Renal pelvis (tissue), 12 donors: ENCODE results near the gene TRIM22. TPM values are rescaled to one million over a fixed set of nuclear protein-coding genes. Genes with fewer than 3 reads are reported as not detected.
"Not testable (repeated sequence)": the region's sequence is repeated elsewhere in the genome, so short reads cannot be mapped to it uniquely, and the experiment has no call there.

Source experiments
- DNase-seq: peaks from one replicate; pipeline ENCODE4 v3.0.0-alpha.2; 2013
- long read RNA-seq, 16 experiments: transcript quantifications; one replicate each; lab custom pipeline, GENCODE V29; 2026
- polyA plus RNA-seq, 3 donors: library from polyadenylated mRNA; unstranded; fragments of 120-200 nt; gene quantifications; one replicate each; pipeline ENCODE4 v1.2.1, GENCODE V29; 2013; ENCODE audit not compliant: insufficient read length in 3 of 3

The TRIM22 gene
- polyA plus RNA-seq, result 10 to 100 TPM in 1 of 3 donors, 1 to 10 TPM in 2; 5.3 to 10.8 (median 7.7) TPM
- long read RNA-seq, donor 1, partial matches to known transcripts, result 0 of 1 reads
- long read RNA-seq, donor 1, other reads (novel, unspliced or antisense), result 0 of 1 reads
- long read RNA-seq, donor 2, partial matches to known transcripts, result 0 of 1 reads
- long read RNA-seq, donor 2, other reads (novel, unspliced or antisense), result 0 of 1 reads
- long read RNA-seq, donor 3, partial matches to known transcripts, result 0 of 2 reads
- long read RNA-seq, donor 3, other reads (novel, unspliced or antisense), result 0 of 2 reads
- long read RNA-seq, donor 4, result 0 reads
- long read RNA-seq, donor 5, partial matches to known transcripts, result 0 of 1 reads
- long read RNA-seq, donor 5, other reads (novel, unspliced or antisense), result 0 of 1 reads
- long read RNA-seq, donor 6, result 0 reads
- long read RNA-seq, donor 7, partial matches to known transcripts, result 0 of 1 reads
- long read RNA-seq, donor 7, other reads (novel, unspliced or antisense), result 0 of 1 reads
- long read RNA-seq, donor 8, partial matches to known transcripts, result 0 of 2 reads
- long read RNA-seq, donor 8, other reads (novel, unspliced or antisense), result 0 of 2 reads
- long read RNA-seq, donor 9, partial matches to known transcripts, result 0 of 2 reads
- long read RNA-seq, donor 9, other reads (novel, unspliced or antisense), result 0 of 2 reads
- long read RNA-seq, donor 10, partial matches to known transcripts, result 0 of 2 reads
- long read RNA-seq, donor 10, other reads (novel, unspliced or antisense), result 0 of 2 reads
- long read RNA-seq, donor 11, result 0 reads
- long read RNA-seq, donor 12, partial matches to known transcripts, result 0 of 1 reads
- long read RNA-seq, donor 12, other reads (novel, unspliced or antisense), result 0 of 1 reads
- long read RNA-seq, donor 13, partial matches to known transcripts, result 0 of 1 reads
- long read RNA-seq, donor 13, other reads (novel, unspliced or antisense), result 0 of 1 reads
- long read RNA-seq, donor 14, result 0 reads
- long read RNA-seq, donor 15, partial matches to known transcripts, result 0 of 1 reads
- long read RNA-seq, donor 15, other reads (novel, unspliced or antisense), result 0 of 1 reads
- long read RNA-seq, donor 16, partial matches to known transcripts, result 0 of 3 reads
- long read RNA-seq, donor 16, other reads (novel, unspliced or antisense), result 0 of 3 reads

GRCh38 chr11:5689551-5689983 is at the start of gene TRIM22:
Gene TRIM22, plus strand, starts transcription at chr11:5689790. Its CDS starts 6,443 bp downstream, at chr11:5696233.
- DNase-seq, result peak; percentile 17

GRCh38 chr11:5639953-5640352 is 49.6 kb upstream of the TRIM22 start:
- DNase-seq, result no peak

GRCh38 chr11:5643585-5643984 is 46.0 kb upstream of the TRIM22 start:
- DNase-seq, result no peak

- no peak for DNase-seq
Measured at GRCh38 chr11:5646139-5646538, 43.5 kb upstream of the TRIM22 start.

GRCh38 chr11:5655474-5655873 is 34.1 kb upstream of the TRIM22 start:
- no peak for DNase-seq

- not testable (repeated sequence) for DNase-seq
Measured at GRCh38 chr11:5656956-5657355, 32.6 kb upstream of the TRIM22 start.

- DNase-seq, result no peak
Measured at GRCh38 chr11:5658318-5658717, 31.3 kb upstream of the TRIM22 start.

- DNase-seq, result no peak
Measured at GRCh38 chr11:5663511-5663910, 26.1 kb upstream of the TRIM22 start.

- DNase-seq, result no peak
Measured at GRCh38 chr11:5665051-5665570, 24.5 kb upstream of the TRIM22 start.

- DNase-seq, result no peak
Measured at GRCh38 chr11:5665746-5666401, 23.7 kb upstream of the TRIM22 start.

- no peak for DNase-seq
Measured at GRCh38 chr11:5666402-5666793, 23.2 kb upstream of the TRIM22 start.

GRCh38 chr11:5671831-5672230 is 17.8 kb upstream of the TRIM22 start:
- no peak for DNase-seq

- DNase-seq, result no peak
Measured at GRCh38 chr11:5674391-5674790, 15.2 kb upstream of the TRIM22 start.

- DNase-seq, result no peak
Measured at GRCh38 chr11:5679811-5680210, 9.8 kb upstream of the TRIM22 start.

GRCh38 chr11:5682890-5683441 is 6.6 kb upstream of the TRIM22 start:
- DNase-seq, result not testable (repeated sequence)

- not testable (repeated sequence) for DNase-seq
Measured at GRCh38 chr11:5683620-5684019, 6.0 kb upstream of the TRIM22 start.

GRCh38 chr11:5684036-5684645 is 5.4 kb upstream of the TRIM22 start:
- DNase-seq, result peak; percentile 3

GRCh38 chr11:5684646-5685362 is 4.8 kb upstream of the TRIM22 start, which contains the start of gene TRIM5:
Gene TRIM5, minus strand, starts transcription at chr11:5685074. Its CDS starts 4,897 bp downstream, at chr11:5680177.
- DNase-seq, result peak; percentile 95

GRCh38 chr11:5686426-5686825 is 3.2 kb upstream of the TRIM22 start:
- no peak for DNase-seq

GRCh38 chr11:5688482-5688881 is 1.1 kb upstream of the TRIM22 start:
- no peak for DNase-seq
